ENCODE data around the gene SAMD4A. TPM values are rescaled to one million over a fixed set of nuclear protein-coding genes. Genes with fewer than 3 reads are reported as not detected.

The SAMD4A gene
- total and polyA plus RNA-seq, 7 experiments from 2014 or later = 0.73 to 5.7 (median 1.7) TPM; not detected in 2

DNA sequence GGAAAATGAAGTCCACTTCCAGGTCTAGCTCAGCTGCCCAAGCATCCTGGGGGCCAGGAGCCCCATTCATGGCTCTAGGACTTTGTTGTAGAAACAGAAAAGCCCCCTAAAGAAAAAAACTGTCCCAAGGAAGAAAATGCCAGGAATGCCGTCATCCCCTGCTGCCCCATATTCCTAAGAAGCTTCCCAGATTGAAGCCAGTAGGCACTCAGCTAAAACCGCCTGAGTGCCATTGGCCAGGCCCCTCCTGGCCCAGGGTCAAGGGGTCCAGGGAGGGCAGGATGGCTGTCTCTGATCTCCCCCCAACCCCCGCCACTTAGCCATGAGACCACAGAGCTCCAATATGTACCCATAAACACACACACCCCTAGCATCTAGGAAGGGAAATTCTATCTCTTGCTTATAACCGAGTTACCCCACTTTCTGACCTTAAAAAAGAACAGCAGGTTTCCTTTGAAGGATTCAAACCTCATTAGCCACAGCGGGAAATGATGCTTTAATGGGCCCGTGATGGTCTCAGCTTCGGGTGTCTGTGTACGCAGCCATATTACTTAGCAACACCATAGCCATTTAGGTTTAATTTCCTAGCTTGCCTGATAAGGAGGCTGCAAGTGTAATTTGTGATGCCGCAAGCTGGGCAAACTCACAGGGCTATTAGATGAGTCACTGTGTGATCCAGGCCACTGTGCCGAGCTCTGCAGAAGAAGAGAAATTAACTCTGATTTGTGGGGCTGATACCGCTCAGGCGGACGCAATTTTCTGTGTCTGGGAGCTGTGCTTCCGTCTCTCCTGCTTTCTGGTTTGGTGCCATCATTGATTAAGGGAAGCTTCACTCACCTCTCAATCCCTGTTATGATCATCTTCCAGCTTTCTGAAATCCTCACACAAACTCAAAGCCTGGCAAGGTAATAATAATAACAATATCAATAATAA lies 251.5 kb downstream of the SAMD4A start:
- POLR2A ChIA-PET = no interaction called here
- peaks cover 6 to 21% (median 13%) of the 10 kb centered on the region in 5 donors for H3K27me3 Mint-ChIP-seq
- DNase-seq (no peak), ATAC-seq (no peak)
- H3K36me3 Mint-ChIP-seq = no peaks in the 10 kb centered on the region
- H3K9me3 Mint-ChIP-seq = peaks cover 0 to 12% (median 2%) of the 10 kb centered on the region in 11 donors
- Histone ChIP-seq H3K27ac (ENCODE audit: low read depth, low read length) (no peak overlapping the region), H3K4me1 (ENCODE audit: control insufficient read depth in 2 of 2, insufficient read depth in 2 of 2, low read length in 2 of 2) (no peaks in the 10 kb centered on the region), H3K36me3 (ENCODE audit: control insufficient read depth in 2 of 3, insufficient read depth in 3 of 3, low read length in 3 of 3) (no peaks in the 10 kb centered on the region), H3K4me3 (ENCODE audit: low read length) (no peak overlapping the region), H3K27me3 (ENCODE audit: control insufficient read depth in 2 of 2, insufficient read depth in 2 of 2, low read length in 2 of 2) (no peaks in the 10 kb centered on the region), H3K9me3 (ENCODE audit: control insufficient read depth in 2 of 3, low read length in 3 of 3) (peaks cover 0 to 6% (median 0%) of the 10 kb centered on the region in 3 experiments)
- CTCF ChIA-PET = interaction anchor here (0.7 to 2.6 kb wide), 4 partner anchors 12 to 48 kb away, joined by 3 to 9 read pairs (median 3); no protein-coding TSS in a partner anchor
- H3K27ac Mint-ChIP-seq = no peak overlapping the region
- no peaks in the 10 kb centered on the region for H3K4me1 Mint-ChIP-seq
- H3K4me3 Mint-ChIP-seq = no peak overlapping the region
- intact Hi-C loops (cut with micrococcal nuclease) = no loop called here

DNA sequence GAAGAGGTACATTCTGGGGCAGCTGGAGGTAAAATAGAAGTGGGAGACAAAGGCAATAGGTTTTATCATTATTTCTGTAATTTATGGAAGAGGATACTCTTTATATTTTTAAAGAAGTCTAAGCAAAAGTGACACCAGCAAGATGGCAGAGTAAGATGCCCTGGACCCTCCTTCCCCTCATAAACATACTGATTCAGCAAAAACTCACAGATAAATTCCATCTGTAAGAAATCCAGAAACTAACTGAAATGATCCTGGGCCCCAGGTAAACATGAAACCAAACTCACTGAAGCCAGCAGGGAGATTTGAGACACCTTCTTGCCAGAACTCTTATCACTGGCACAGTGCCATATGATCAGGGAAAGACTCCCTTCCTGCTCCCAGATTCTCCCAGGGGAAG lies 255.8 kb downstream of the SAMD4A start:
- ATAC-seq (no peak), DNase-seq (no peak)
- H3K36me3 ChIP-seq (ENCODE audit: control insufficient read depth in 2 of 3, insufficient read depth in 3 of 3, low read length in 3 of 3) = no peaks in the 10 kb centered on the region
- Mint-ChIP-seq H3K27ac (no peak overlapping the region), H3K9me3 (peaks cover 12 to 38% (median 23%) of the 10 kb centered on the region in 11 donors), H3K4me1 (no peaks in the 10 kb centered on the region), H3K27me3 (peaks cover 5 to 27% (median 13%) of the 10 kb centered on the region in 5 donors), H3K36me3 (peaks cover 0 to 15% (median 8%) of the 10 kb centered on the region in 5 donors), H3K4me3 (no peak overlapping the region)
- H3K4me1 ChIP-seq (ENCODE audit: control insufficient read depth in 2 of 2, insufficient read depth in 2 of 2, low read length in 2 of 2) = no peaks in the 10 kb centered on the region
- ChIA-PET CTCF (no interaction called here), POLR2A (no interaction called here)
- H3K27me3 ChIP-seq (ENCODE audit: control insufficient read depth in 2 of 2, insufficient read depth in 2 of 2, low read length in 2 of 2) = no peaks in the 10 kb centered on the region
- H3K4me3 ChIP-seq (ENCODE audit: low read length) = no peak overlapping the region
- intact Hi-C loops (cut with micrococcal nuclease) = no loop called here
- peaks cover 0 to 21% (median 0%) of the 10 kb centered on the region in 3 experiments for H3K9me3 ChIP-seq (ENCODE audit: control insufficient read depth in 2 of 3, low read length in 3 of 3)
- H3K27ac ChIP-seq (ENCODE audit: low read depth, low read length) = no peak overlapping the region

DNA sequence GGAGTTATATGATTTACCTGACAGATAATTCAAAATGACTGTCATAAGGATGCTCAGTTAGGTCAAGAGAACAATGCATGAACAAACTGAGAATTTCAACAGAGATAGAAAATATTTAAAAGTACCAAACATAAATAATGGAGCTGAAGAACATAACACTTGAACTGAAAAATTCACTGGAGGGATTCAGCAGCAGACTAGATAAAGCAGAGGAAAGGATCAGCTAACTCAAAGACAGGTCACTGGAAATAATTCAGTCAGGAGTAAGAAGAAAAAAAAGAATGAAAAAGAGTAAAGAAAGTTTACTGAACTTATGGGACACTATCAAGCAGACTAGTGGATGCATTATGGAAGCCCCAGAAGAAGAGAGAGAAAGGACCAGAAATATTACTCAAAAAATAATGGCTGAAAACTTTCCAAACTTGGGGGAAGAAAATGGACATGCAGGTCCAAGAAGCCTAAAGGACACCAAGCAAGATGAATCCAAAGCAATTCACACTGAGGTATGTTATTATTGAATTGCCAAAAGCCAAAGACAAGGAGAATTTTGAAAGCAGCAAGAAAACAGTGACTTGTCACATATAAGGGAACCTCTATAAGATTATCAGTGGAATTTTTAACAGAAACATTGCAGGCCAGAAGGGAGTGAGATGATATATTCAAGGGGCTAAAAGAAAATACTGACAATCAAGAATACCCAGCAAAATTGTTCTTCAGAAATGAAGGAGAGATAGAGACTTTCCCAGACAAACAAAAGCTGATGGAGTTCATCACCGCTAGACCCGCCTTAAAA lies 257.0 kb downstream of the SAMD4A start:
- H3K27me3 ChIP-seq (ENCODE audit: control insufficient read depth in 2 of 2, insufficient read depth in 2 of 2, low read length in 2 of 2) = no peaks in the 10 kb centered on the region
- no peak overlapping the region for H3K27ac ChIP-seq (ENCODE audit: low read depth, low read length)
- intact Hi-C loops (cut with micrococcal nuclease) = no loop called here
- no peaks in the 10 kb centered on the region for H3K36me3 ChIP-seq (ENCODE audit: control insufficient read depth in 2 of 3, insufficient read depth in 3 of 3, low read length in 3 of 3)
- ATAC-seq (no peak), DNase-seq (no peak)
- H3K4me1 ChIP-seq (ENCODE audit: control insufficient read depth in 2 of 2, insufficient read depth in 2 of 2, low read length in 2 of 2) = no peaks in the 10 kb centered on the region
- Mint-ChIP-seq H3K36me3 (peaks cover 0 to 15% (median 8%) of the 10 kb centered on the region in 5 donors), H3K27ac (no peak overlapping the region), H3K4me3 (no peak overlapping the region), H3K27me3 (peaks cover 5 to 27% (median 13%) of the 10 kb centered on the region in 5 donors), H3K9me3 (peaks cover 12 to 38% (median 23%) of the 10 kb centered on the region in 11 donors), H3K4me1 (no peaks in the 10 kb centered on the region)
- no peak overlapping the region for H3K4me3 ChIP-seq (ENCODE audit: low read length)
- ChIA-PET POLR2A (no interaction called here), CTCF (no interaction called here)
- H3K9me3 ChIP-seq (ENCODE audit: control insufficient read depth in 2 of 3, low read length in 3 of 3) = peaks cover 0 to 21% (median 0%) of the 10 kb centered on the region in 3 experiments

DNA sequence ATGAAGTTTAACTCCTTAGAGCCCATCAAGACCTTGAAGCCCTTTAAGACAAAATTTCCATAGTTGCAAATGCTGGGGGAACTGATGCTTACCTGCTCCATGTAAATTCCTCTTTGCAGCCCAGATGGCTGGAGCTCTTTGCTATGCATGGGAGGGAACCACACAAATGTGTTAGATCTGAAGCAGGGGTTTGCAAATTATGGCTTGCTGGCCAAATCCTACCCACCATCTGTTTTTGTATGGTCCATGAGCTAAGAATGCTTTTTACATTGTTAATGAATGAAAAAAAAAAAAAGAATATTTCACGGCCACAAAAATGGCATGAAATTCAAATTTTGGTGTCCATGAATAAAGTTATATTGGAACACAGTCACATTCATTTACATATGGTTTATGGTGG lies 261.1 kb downstream of the SAMD4A start:
- H3K36me3 ChIP-seq (ENCODE audit: control insufficient read depth in 2 of 3, insufficient read depth in 3 of 3, low read length in 3 of 3) = no peaks in the 10 kb centered on the region
- peaks cover 0 to 19% (median 0%) of the 10 kb centered on the region in 3 experiments for H3K9me3 ChIP-seq (ENCODE audit: control insufficient read depth in 2 of 3, low read length in 3 of 3)
- H3K4me1 ChIP-seq (ENCODE audit: control insufficient read depth in 2 of 2, insufficient read depth in 2 of 2, low read length in 2 of 2) = no peaks in the 10 kb centered on the region
- Mint-ChIP-seq H3K36me3 (peaks cover 0 to 21% (median 9%) of the 10 kb centered on the region in 5 donors), H3K4me3 (no peak overlapping the region), H3K4me1 (no peaks in the 10 kb centered on the region), H3K27me3 (peaks cover 0 to 7% (median 5%) of the 10 kb centered on the region in 5 donors), H3K27ac (no peak overlapping the region), H3K9me3 (peaks cover 17 to 56% (median 28%) of the 10 kb centered on the region in 11 donors)
- no peak overlapping the region for H3K4me3 ChIP-seq (ENCODE audit: low read length)
- H3K27ac ChIP-seq (ENCODE audit: low read depth, low read length) = no peak overlapping the region
- DNase-seq = no peak
- CTCF ChIA-PET = no interaction called here
- no peak for ATAC-seq
- POLR2A ChIA-PET = no interaction called here
- intact Hi-C loops (cut with micrococcal nuclease) = no loop called here
- no peaks in the 10 kb centered on the region for H3K27me3 ChIP-seq (ENCODE audit: control insufficient read depth in 2 of 2, insufficient read depth in 2 of 2, low read length in 2 of 2)

DNA sequence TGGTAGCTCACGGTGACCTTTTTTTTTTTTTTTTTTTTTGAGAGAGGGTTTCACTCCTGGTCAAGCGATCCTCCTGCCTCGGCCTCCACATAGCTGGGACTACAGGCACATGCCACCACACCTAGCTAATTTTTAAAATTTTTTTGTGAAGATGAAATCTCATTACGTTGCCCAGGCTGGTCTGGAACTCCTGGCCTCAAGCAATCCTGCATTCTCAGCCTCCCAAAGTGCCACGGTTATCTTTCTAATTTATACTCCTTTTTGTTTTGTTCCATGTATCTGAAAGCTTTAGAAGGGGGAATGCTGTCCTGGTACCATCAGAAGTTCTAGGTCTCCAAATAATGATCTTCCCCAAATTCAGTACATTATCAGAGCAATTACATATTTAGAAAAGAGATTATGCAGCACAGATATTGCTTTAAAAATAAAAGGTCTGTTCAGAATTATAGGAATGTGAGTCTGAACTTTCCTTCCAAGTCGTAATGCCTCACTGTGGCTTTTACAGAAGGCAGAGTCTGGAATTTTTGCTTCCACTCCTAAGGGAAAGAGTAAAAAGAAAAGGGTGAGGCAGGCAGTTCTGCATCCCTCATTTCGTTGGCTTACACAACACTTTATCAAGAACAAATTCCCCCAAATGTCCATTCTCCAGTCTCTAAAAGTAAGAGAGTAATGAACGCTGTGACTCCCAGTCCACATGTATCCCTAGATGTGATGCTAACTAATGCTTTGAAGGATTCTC lies 262.7 kb downstream of the SAMD4A start:
- Mint-ChIP-seq H3K4me3 (no peak overlapping the region), H3K27me3 (peaks cover 0 to 7% (median 3%) of the 10 kb centered on the region in 5 donors), H3K27ac (no peak overlapping the region), H3K9me3 (peaks cover 12 to 43% (median 20%) of the 10 kb centered on the region in 11 donors), H3K4me1 (no peaks in the 10 kb centered on the region), H3K36me3 (peaks cover 0 to 13% (median 4%) of the 10 kb centered on the region in 5 donors)
- CTCF ChIA-PET = no interaction called here
- intact Hi-C loops (cut with micrococcal nuclease) = no loop called here
- Histone ChIP-seq H3K27ac (ENCODE audit: low read depth, low read length) (no peak overlapping the region), H3K27me3 (ENCODE audit: control insufficient read depth in 2 of 2, insufficient read depth in 2 of 2, low read length in 2 of 2) (no peaks in the 10 kb centered on the region), H3K4me3 (ENCODE audit: low read length) (no peak overlapping the region), H3K4me1 (ENCODE audit: control insufficient read depth in 2 of 2, insufficient read depth in 2 of 2, low read length in 2 of 2) (no peaks in the 10 kb centered on the region), H3K9me3 (ENCODE audit: control insufficient read depth in 2 of 3, low read length in 3 of 3) (peaks cover 0 to 7% (median 0%) of the 10 kb centered on the region in 3 experiments), H3K36me3 (ENCODE audit: control insufficient read depth in 2 of 3, insufficient read depth in 3 of 3, low read length in 3 of 3) (no peaks in the 10 kb centered on the region)
- ATAC-seq (no peak), DNase-seq (no peak)
- POLR2A ChIA-PET = no interaction called here

DNA sequence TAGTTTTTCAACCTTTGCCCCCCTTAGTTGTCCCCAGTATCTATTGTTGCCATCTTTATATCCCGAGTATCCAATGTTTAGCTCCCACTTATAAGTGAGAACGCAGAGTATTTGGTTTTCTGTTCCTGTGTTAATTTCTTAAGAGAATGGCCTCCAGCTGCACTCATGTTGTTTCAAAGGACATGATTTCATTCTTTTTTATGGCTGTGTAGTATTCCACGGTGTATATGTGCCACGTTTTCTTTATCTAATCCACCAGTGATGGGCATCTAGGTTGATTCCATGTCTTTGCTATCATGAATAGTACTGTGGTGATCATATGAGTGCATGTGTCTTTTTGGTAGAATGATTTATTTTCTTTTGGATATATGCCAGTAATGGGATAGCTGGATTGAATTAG lies 263.7 kb downstream of the SAMD4A start:
- no peak for ATAC-seq
- intact Hi-C loops (cut with micrococcal nuclease) = no loop called here
- peaks cover 3 to 13% (median 9%) of the 10 kb centered on the region in 5 donors for H3K36me3 Mint-ChIP-seq

More for the DNA sequence above, 263.7 kb downstream of the SAMD4A start:
- Mint-ChIP-seq H3K9me3 (peaks cover 8 to 36% (median 15%) of the 10 kb centered on the region in 11 donors), H3K27ac (no peak overlapping the region), H3K4me1 (no peaks in the 10 kb centered on the region), H3K4me3 (no peak overlapping the region), H3K27me3 (peaks cover 0 to 7% (median 3%) of the 10 kb centered on the region in 5 donors)
- Histone ChIP-seq H3K27ac (ENCODE audit: low read depth, low read length) (no peak overlapping the region), H3K9me3 (ENCODE audit: control insufficient read depth in 2 of 3, low read length in 3 of 3) (no peaks in the 10 kb centered on the region), H3K4me3 (ENCODE audit: low read length) (no peak overlapping the region), H3K27me3 (ENCODE audit: control insufficient read depth in 2 of 2, insufficient read depth in 2 of 2, low read length in 2 of 2) (no peaks in the 10 kb centered on the region), H3K36me3 (ENCODE audit: control insufficient read depth in 2 of 3, insufficient read depth in 3 of 3, low read length in 3 of 3) (no peaks in the 10 kb centered on the region), H3K4me1 (ENCODE audit: control insufficient read depth in 2 of 2, insufficient read depth in 2 of 2, low read length in 2 of 2) (no peaks in the 10 kb centered on the region)
- ChIA-PET POLR2A (no interaction called here), CTCF (no interaction called here)
- no peak for DNase-seq
